ENCODE measurements around the gene MSH3. TPM values are rescaled to one million over a fixed set of nuclear protein-coding genes. Genes with fewer than 3 reads are reported as not detected.

The MSH3 gene
- polyA plus RNA-seq, 1 donor (not counting 4 experiments of a cell fraction or from before 2014, with no cell fraction given): 11.1 TPM

GRCh38 chr5:80798166-80798565 is 143.7 kb downstream of the MSH3 start:
- no peak overlapping the region for H2AFZ ChIP-seq (ENCODE audit: control insufficient read depth, low read length)
- H3K4me2 ChIP-seq (ENCODE audit: control insufficient read depth, extremely low read depth, insufficient read depth, low read depth, low read length): no peak overlapping the region
- no peaks in the 10 kb centered on the region for H3K9me3 ChIP-seq (ENCODE audit: control insufficient read depth, low read depth, low read length)
- H3K4me1 ChIP-seq (ENCODE audit: control insufficient read depth, extremely low read depth, insufficient read depth, low read length): peaks cover 5% of the 10 kb centered on the region
- no peaks in the 10 kb centered on the region for H4K20me1 ChIP-seq (ENCODE audit: control insufficient read depth, extremely low read depth, insufficient read depth, low read length)
- DNase-seq (ENCODE audit: low read depth, low spot score) (no peak), FAIRE-seq (no peak)
- no peak overlapping the region for H3K4me3 ChIP-seq (ENCODE audit: control insufficient read depth in 2 of 3, extremely low read depth in 1 of 3, insufficient read depth in 2 of 3, low read depth in 1 of 3, low read length in 3 of 3)
- TF ChIP-seq CTCF (optimal IDR thresholded peaks at IDR 0.05 in 1 of 3, IDR thresholded peaks at IDR 0.05 in 1 of 3, conservative IDR thresholded peaks at IDR 0.05 in 1 of 3; ENCODE audit: extremely low read depth in 1 of 3, insufficient read depth in 2 of 3, low read length in 3 of 3) (no peak), EZH2 (IDR thresholded peaks at IDR 0.05; ENCODE audit: low read length) (no peak)
- no peak overlapping the region for H3K9ac ChIP-seq (ENCODE audit: control insufficient read depth, extremely low read depth, insufficient read depth, low read length)
- H3K27me3 ChIP-seq (ENCODE audit: control insufficient read depth, extremely low read depth, insufficient read depth, low read length): no peaks in the 10 kb centered on the region
- no peaks in the 10 kb centered on the region for H3K79me2 ChIP-seq (ENCODE audit: control insufficient read depth, insufficient read depth, low read length)
- no peaks in the 10 kb centered on the region for H3K36me3 ChIP-seq (ENCODE audit: control insufficient read depth in 2 of 2, extremely low read depth in 1 of 2, insufficient read depth in 2 of 2, low read length in 2 of 2)
- H3K9me1 ChIP-seq (ENCODE audit: control insufficient read depth, extremely low read depth, insufficient read depth, low read length): no peaks in the 10 kb centered on the region
- H3K27ac ChIP-seq (ENCODE audit: control insufficient read depth, insufficient read depth, low read length): no peak overlapping the region
- dilution Hi-C loops (cut with MboI; ENCODE audit: extremely low pct_ligation_motif_present, low sequenced_read_pairs): no loop called here

GRCh38 chr5:80798633-80799032 is 144.2 kb downstream of the MSH3 start:
- no peak overlapping the region for H2AFZ ChIP-seq (ENCODE audit: control insufficient read depth, low read length)
- H3K27ac ChIP-seq (ENCODE audit: control insufficient read depth, insufficient read depth, low read length): no peak overlapping the region
- no peaks in the 10 kb centered on the region for H3K36me3 ChIP-seq (ENCODE audit: control insufficient read depth in 2 of 2, extremely low read depth in 1 of 2, insufficient read depth in 2 of 2, low read length in 2 of 2)
- dilution Hi-C loops (cut with MboI; ENCODE audit: extremely low pct_ligation_motif_present, low sequenced_read_pairs): no loop called here
- FAIRE-seq: no peak
- TF ChIP-seq EZH2 (IDR thresholded peaks at IDR 0.05; ENCODE audit: low read length) (no peak), CTCF (optimal IDR thresholded peaks at IDR 0.05 in 1 of 3, IDR thresholded peaks at IDR 0.05 in 1 of 3, conservative IDR thresholded peaks at IDR 0.05 in 1 of 3; ENCODE audit: extremely low read depth in 1 of 3, insufficient read depth in 2 of 3, low read length in 3 of 3) (no peak)
- no peak overlapping the region for H3K4me2 ChIP-seq (ENCODE audit: control insufficient read depth, extremely low read depth, insufficient read depth, low read depth, low read length)
- no peaks in the 10 kb centered on the region for H4K20me1 ChIP-seq (ENCODE audit: control insufficient read depth, extremely low read depth, insufficient read depth, low read length)
- no peak overlapping the region for H3K9ac ChIP-seq (ENCODE audit: control insufficient read depth, extremely low read depth, insufficient read depth, low read length)
- no peaks in the 10 kb centered on the region for H3K79me2 ChIP-seq (ENCODE audit: control insufficient read depth, insufficient read depth, low read length)
- no peaks in the 10 kb centered on the region for H3K9me3 ChIP-seq (ENCODE audit: control insufficient read depth, low read depth, low read length)
- H3K4me3 ChIP-seq (ENCODE audit: control insufficient read depth in 2 of 3, extremely low read depth in 1 of 3, insufficient read depth in 2 of 3, low read depth in 1 of 3, low read length in 3 of 3): no peak overlapping the region
- peaks cover under 1% of the 10 kb centered on the region for H3K4me1 ChIP-seq (ENCODE audit: control insufficient read depth, extremely low read depth, insufficient read depth, low read length)
- no peak for DNase-seq (ENCODE audit: low read depth, low spot score)
- H3K27me3 ChIP-seq (ENCODE audit: control insufficient read depth, extremely low read depth, insufficient read depth, low read length): no peaks in the 10 kb centered on the region
- no peaks in the 10 kb centered on the region for H3K9me1 ChIP-seq (ENCODE audit: control insufficient read depth, extremely low read depth, insufficient read depth, low read length)

Measured in keratinocyte (primary cell).